HCT116 (cell line): Measurements from ENCODE around the gene MAEA. TPM values are rescaled to one million over a fixed set of nuclear protein-coding genes. Genes with fewer than 3 reads are reported as not detected.

ENCODE experiments used
- ATAC-seq: fragments of 200-7000 bp; cut with Tn5 transposase; 2 replicates; pipeline ENCODE4 v1.9.1; 2020; ENCODE audit warnings: mild to moderate bottlenecking, moderate library complexity
- BruUV-seq: library from RNA; stranded (reverse); fragments of 400-500 nt; replicated peaks from 2 replicates; lab custom pipeline; 2021; lab: Mats Ljungman, UMichigan
- CTCF ChIA-PET: fragments of 300-600 bp; sonication (Branson Sonifier 250); formaldehyde crosslinking; loops from one replicate; lab custom pipeline; 2021; ENCODE audit warnings: antibody characterized with exemption; lab: Charles Lee
- POLR2A ChIA-PET: fragments of 300-600, 350-600 bp; sonication (Branson Sonifier 250); formaldehyde crosslinking; loops from one replicate; lab custom pipeline; 2021; ENCODE audit warnings: antibody characterized with exemption; lab: Charles Lee
- RAD21 ChIA-PET, 2 experiments: fragments of 300-600 bp; sonication (Branson Sonifier 250); formaldehyde crosslinking; loops; one replicate each; lab custom pipeline; 2023; ENCODE audit warnings: low total read pairs in 2 of 2; ENCODE audit not compliant: uncharacterized antibody in 2 of 2, unreplicated experiment in 2 of 2, low non-redundant PET in 1 of 2; lab: Charles Lee
- DNase-seq: peaks from one replicate; pipeline ENCODE4 v3.0.0-alpha.2; 2010; ENCODE audit warnings: low read depth, low spot score
- H2AFZ ChIP-seq: fragments of 200-600 bp; shearing (Covaris generic), sonication (generic); 2 replicates; pipeline ENCODE4 v1.6.1; 2017; ENCODE audit warnings: low read depth, mixed run types, mixed read lengths, antibody characterized with exemption, low read length; ENCODE audit not compliant: poor library complexity, severe bottlenecking
- H3K27ac ChIP-seq: 2 replicates; pipeline ENCODE4 v1.5.1; 2012; ENCODE audit warnings: low read depth, low read length
- H3K27me3 ChIP-seq: fragments of 200-600 bp; sonication (generic); 2 replicates; pipeline ENCODE4 v1.6.1; 2016; ENCODE audit warnings: mixed run types, low read length, mixed read lengths; ENCODE audit not compliant: insufficient read depth
- H3K36me3 ChIP-seq, 2 experiments: fragments of 200-500 bp in 1 of 2; fragments of 200-600 bp in 1 of 2; sonication (Bioruptor generic) in 1 of 2; sonication (generic) in 1 of 2; 2 replicates each; pipeline versions ENCODE4 v1.5.1 to v1.6.1; 2014 to 2016; ENCODE audit warnings: low read length in 2 of 2, inconsistent platforms in 1 of 2, mixed read lengths in 1 of 2, mixed run types in 1 of 2; ENCODE audit not compliant: insufficient read depth in 2 of 2, control insufficient read depth in 1 of 2
- H3K4me1 ChIP-seq, 2 experiments: fragments of 200-600 bp in 1 of 2; sonication (generic) in 1 of 2; 2 replicates each; pipeline versions ENCODE4 v1.5.1 to v1.6.1; 2012 to 2017; ENCODE audit warnings: low read length in 2 of 2, inconsistent platforms in 1 of 2, mild to moderate bottlenecking in 1 of 2, mixed read lengths in 1 of 2, mixed run types in 1 of 2, moderate library complexity in 1 of 2; ENCODE audit not compliant: insufficient read depth in 2 of 2, control insufficient read depth in 1 of 2
- H3K4me2 ChIP-seq: fragments of 200-600 bp; sonication (generic); 2 replicates; pipeline ENCODE4 v1.6.1; 2017; ENCODE audit warnings: mixed run types, low read length, mixed read lengths
- H3K4me3 ChIP-seq, 2 experiments: fragments of 200-600 bp in 1 of 2; sonication (generic) in 1 of 2; replicated peaks in 1 of 2; 2 replicates each; pipeline ENCODE4 v1.5.1; 2011 to 2016; ENCODE audit warnings: low read length in 2 of 2, control low read depth in 1 of 2, low read depth in 1 of 2, mild to moderate bottlenecking in 1 of 2, mixed read lengths in 1 of 2, mixed run types in 1 of 2
- H3K79me2 ChIP-seq: fragments of 200-600 bp; sonication (generic); 2 replicates; pipeline ENCODE4 v1.6.1; 2017; ENCODE audit warnings: mild to moderate bottlenecking, mixed run types, low read length, moderate library complexity, mixed read lengths; ENCODE audit not compliant: insufficient read depth
- H3K9ac ChIP-seq: fragments of 200-600 bp; sonication (generic); 2 replicates; pipeline ENCODE4 v1.6.1; 2016; ENCODE audit warnings: low read length, mixed read lengths
- H3K9me2 ChIP-seq: fragments of 200-600 bp; sonication (generic), shearing (Covaris generic); 2 replicates; pipeline ENCODE4 v1.6.1; 2017; ENCODE audit warnings: mixed run types, mild to moderate bottlenecking, moderate library complexity; ENCODE audit not compliant: insufficient read depth
- H3K9me3 ChIP-seq, 2 experiments: fragments of 200-500 bp in 1 of 2; fragments of 200-600 bp in 1 of 2; sonication (Bioruptor generic) in 1 of 2; sonication (generic) in 1 of 2; 2 replicates each; pipeline ENCODE4 v1.6.1; 2014 to 2017; ENCODE audit warnings: low read length in 2 of 2, mixed read lengths in 2 of 2, inconsistent platforms in 1 of 2, low read depth in 1 of 2, mild to moderate bottlenecking in 1 of 2, mixed run types in 1 of 2, moderate library complexity in 1 of 2; ENCODE audit not compliant: control insufficient read depth in 1 of 2, insufficient read depth in 1 of 2
- H4K20me1 ChIP-seq: fragments of 200-600 bp; sonication (generic), shearing (Covaris generic); 2 replicates; pipeline ENCODE4 v1.6.1; 2017; ENCODE audit warnings: mixed run types, mild to moderate bottlenecking, moderate library complexity; ENCODE audit not compliant: insufficient read depth
- EGR1 ChIP-seq: IDR thresholded peaks from 2 replicates; pipeline ENCODE4 v1.6.1; 2012; ENCODE audit warnings: low read depth
- RAD21 ChIP-seq: IDR thresholded peaks from 2 replicates; pipeline ENCODE4 v1.6.1; 2012; ENCODE audit warnings: low read depth, mild to moderate bottlenecking
- intact Hi-C: fragments of 100-400 bp; cut with micrococcal nuclease; formaldehyde crosslinking; loops from 2 replicates; pipeline ENCODE4 v1.10.0; 2022
- total RNA-seq: library from RNA; stranded (reverse); gene quantifications from one replicate; pipeline ENCODE4 v1.2.1, GENCODE V29; 2021; ENCODE audit not compliant: unreplicated experiment
- TF ChIP-seq, protein P1 (sequence below): IDR thresholded peaks from 2 replicates; pipeline ENCODE4 v1.6.1; 2012; ENCODE audit warnings: low read depth

The MAEA gene
- total RNA-seq, 1 experiment from 2014 or later = 88.3 TPM

GRCh38 chr4:1328267-1329155 is 38.8 kb downstream of the MAEA start:
- no peaks in the 10 kb centered on the region for H4K20me1 ChIP-seq
- H3K9ac ChIP-seq = no peak overlapping the region
- ChIA-PET CTCF (no interaction called here), POLR2A (no interaction called here), RAD21 (no interaction called here)
- H3K27me3 ChIP-seq = no peaks in the 10 kb centered on the region
- DNase-seq = no peak
- no peak overlapping the region for H3K27ac ChIP-seq
- peaks cover 65% of the 10 kb centered on the region for H3K79me2 ChIP-seq
- no peaks in the 10 kb centered on the region for H3K9me3 ChIP-seq
- BruUV-seq = no TSS peak
- H3K4me2 ChIP-seq = no peak overlapping the region
- H3K9me2 ChIP-seq = no peaks in the 10 kb centered on the region
- peaks cover 8 to 23% of the 10 kb centered on the region in 2 experiments; a peak in 3 of 4 replicates for H3K36me3 ChIP-seq
- intact Hi-C loops = no loop called here
- H3K4me3 ChIP-seq = no peak overlapping the region
- TF ChIP-seq, protein P1, sequence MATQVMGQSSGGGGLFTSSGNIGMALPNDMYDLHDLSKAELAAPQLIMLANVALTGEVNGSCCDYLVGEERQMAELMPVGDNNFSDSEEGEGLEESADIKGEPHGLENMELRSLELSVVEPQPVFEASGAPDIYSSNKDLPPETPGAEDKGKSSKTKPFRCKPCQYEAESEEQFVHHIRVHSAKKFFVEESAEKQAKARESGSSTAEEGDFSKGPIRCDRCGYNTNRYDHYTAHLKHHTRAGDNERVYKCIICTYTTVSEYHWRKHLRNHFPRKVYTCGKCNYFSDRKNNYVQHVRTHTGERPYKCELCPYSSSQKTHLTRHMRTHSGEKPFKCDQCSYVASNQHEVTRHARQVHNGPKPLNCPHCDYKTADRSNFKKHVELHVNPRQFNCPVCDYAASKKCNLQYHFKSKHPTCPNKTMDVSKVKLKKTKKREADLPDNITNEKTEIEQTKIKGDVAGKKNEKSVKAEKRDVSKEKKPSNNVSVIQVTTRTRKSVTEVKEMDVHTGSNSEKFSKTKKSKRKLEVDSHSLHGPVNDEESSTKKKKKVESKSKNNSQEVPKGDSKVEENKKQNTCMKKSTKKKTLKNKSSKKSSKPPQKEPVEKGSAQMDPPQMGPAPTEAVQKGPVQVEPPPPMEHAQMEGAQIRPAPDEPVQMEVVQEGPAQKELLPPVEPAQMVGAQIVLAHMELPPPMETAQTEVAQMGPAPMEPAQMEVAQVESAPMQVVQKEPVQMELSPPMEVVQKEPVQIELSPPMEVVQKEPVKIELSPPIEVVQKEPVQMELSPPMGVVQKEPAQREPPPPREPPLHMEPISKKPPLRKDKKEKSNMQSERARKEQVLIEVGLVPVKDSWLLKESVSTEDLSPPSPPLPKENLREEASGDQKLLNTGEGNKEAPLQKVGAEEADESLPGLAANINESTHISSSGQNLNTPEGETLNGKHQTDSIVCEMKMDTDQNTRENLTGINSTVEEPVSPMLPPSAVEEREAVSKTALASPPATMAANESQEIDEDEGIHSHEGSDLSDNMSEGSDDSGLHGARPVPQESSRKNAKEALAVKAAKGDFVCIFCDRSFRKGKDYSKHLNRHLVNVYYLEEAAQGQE = no peak
- no peak for TF ChIP-seq EGR1
- no peak for TF ChIP-seq RAD21
- peaks cover 4 to 23% of the 10 kb centered on the region in 2 experiments; a peak in 3 of 4 replicates for H3K4me1 ChIP-seq
- H2AFZ ChIP-seq = no peak overlapping the region
- no peak for ATAC-seq
